H9 (cell line): ENCODE measurements around the gene EFNA5. TPM values are rescaled to one million over a fixed set of nuclear protein-coding genes. Genes with fewer than 3 reads are reported as not detected.
A peak's percentile ranks its signal among the peaks of the same experiment; 100 is the strongest.

Source experiments
- DNase-seq: peaks from one replicate; pipeline ENCODE4 v3.0.0-alpha.2; 2017
- H2AFZ ChIP-seq: one replicate; pipeline ENCODE4 v1.6.1; 2013; ENCODE audit warnings: mild to moderate bottlenecking, low read length, control low read depth, moderate library complexity
- H2AK5ac ChIP-seq: 2 replicates; pipeline ENCODE4 v1.6.1; 2013; ENCODE audit warnings: low read length, control low read depth, mixed read lengths; ENCODE audit not compliant: insufficient read length
- H2BK120ac ChIP-seq: one replicate; pipeline ENCODE4 v1.6.1; 2013; ENCODE audit warnings: low read depth, mild to moderate bottlenecking, low read length, control low read depth, inconsistent platforms; ENCODE audit not compliant: poor library complexity, severe bottlenecking
- H2BK12ac ChIP-seq: 2 replicates; pipeline ENCODE4 v1.6.1; 2013; ENCODE audit warnings: low read length, control low read depth, mixed read lengths, low read depth; ENCODE audit not compliant: insufficient read length
- H2BK15ac ChIP-seq: 2 replicates; pipeline ENCODE4 v1.6.1; 2013; ENCODE audit warnings: low read depth, low read length, control low read depth
- H2BK20ac ChIP-seq: one replicate; pipeline ENCODE4 v1.6.1; 2013; ENCODE audit warnings: low read depth, mild to moderate bottlenecking, low read length, control low read depth, inconsistent platforms; ENCODE audit not compliant: poor library complexity, severe bottlenecking
- H2BK5ac ChIP-seq: 2 replicates; pipeline ENCODE4 v1.6.1; 2013; ENCODE audit warnings: low read length, control low read depth, mixed read lengths; ENCODE audit not compliant: insufficient read length
- H3K14ac ChIP-seq: 2 replicates; pipeline ENCODE4 v1.6.1; 2013; ENCODE audit warnings: low read length, control low read depth; ENCODE audit not compliant: insufficient read depth
- H3K18ac ChIP-seq: 2 replicates; pipeline ENCODE4 v1.6.1; 2013; ENCODE audit warnings: low read depth, mild to moderate bottlenecking, mixed read lengths, low read length, control low read depth; ENCODE audit not compliant: insufficient read length
- H3K23ac ChIP-seq: 2 replicates; pipeline ENCODE4 v1.6.1; 2013; ENCODE audit warnings: low read length, control low read depth, mixed read lengths, low read depth; ENCODE audit not compliant: insufficient read length
- H3K23me2 ChIP-seq: 2 replicates; pipeline ENCODE4 v1.6.1; 2013; ENCODE audit warnings: low read depth, mild to moderate bottlenecking, mixed read lengths, low read length, control low read depth; ENCODE audit not compliant: insufficient read length, poor library complexity, severe bottlenecking
- H3K27ac ChIP-seq: 2 replicates; pipeline ENCODE4 v1.5.1; 2013; ENCODE audit warnings: low read length, control low read depth, mixed read lengths, low read depth; ENCODE audit not compliant: insufficient read length
- H3K27me3 ChIP-seq: 2 replicates; pipeline ENCODE4 v1.6.1; 2013; ENCODE audit warnings: low read length, control low read depth, inconsistent platforms; ENCODE audit not compliant: insufficient read depth
- H3K4ac ChIP-seq: 2 replicates; pipeline ENCODE4 v1.6.1; 2013; ENCODE audit warnings: low read depth, mild to moderate bottlenecking, control low read depth, inconsistent platforms, low read length, moderate library complexity
- H3K4me1 ChIP-seq: 2 replicates; pipeline ENCODE4 v1.6.1; 2013; ENCODE audit warnings: low read length, control low read depth, inconsistent platforms; ENCODE audit not compliant: insufficient read depth
- H3K4me2 ChIP-seq: 2 replicates; pipeline ENCODE4 v1.6.1; 2013; ENCODE audit warnings: low read length, control low read depth, mixed read lengths; ENCODE audit not compliant: insufficient read length, insufficient read depth
- H3K56ac ChIP-seq: 2 replicates; pipeline ENCODE4 v1.6.1; 2013; ENCODE audit warnings: low read depth, mild to moderate bottlenecking, mixed read lengths, low read length, control low read depth; ENCODE audit not compliant: insufficient read length
- H3K79me1 ChIP-seq: 2 replicates; pipeline ENCODE4 v1.6.1; 2013; ENCODE audit warnings: low read depth, mild to moderate bottlenecking, moderate library complexity, low read length, control low read depth, inconsistent platforms; ENCODE audit not compliant: insufficient read depth, poor library complexity, severe bottlenecking
- H3K79me2 ChIP-seq: 2 replicates; pipeline ENCODE4 v1.6.1; 2013; ENCODE audit warnings: low read length, control low read depth, inconsistent platforms; ENCODE audit not compliant: insufficient read depth
- H3K9ac ChIP-seq: 2 replicates; pipeline ENCODE4 v1.6.1; 2013; ENCODE audit warnings: low read length, control low read depth, mixed read lengths; ENCODE audit not compliant: insufficient read length; ENCODE audit errors: extremely low read depth
- H3K9me3 ChIP-seq: one replicate; pipeline ENCODE4 v1.6.1; 2013; ENCODE audit warnings: low read depth, low read length, inconsistent platforms; ENCODE audit not compliant: control insufficient read depth
- H3T11ph ChIP-seq: one replicate; pipeline ENCODE4 v1.6.1; 2013; ENCODE audit warnings: mild to moderate bottlenecking, low read length, control low read depth, inconsistent platforms
- H4K20me1 ChIP-seq: one replicate; pipeline ENCODE4 v1.6.1; 2013; ENCODE audit not compliant: control insufficient read depth, insufficient read length, insufficient read depth
- H4K5ac ChIP-seq: 2 replicates; pipeline ENCODE4 v1.6.1; 2013; ENCODE audit warnings: low read depth, mild to moderate bottlenecking, mixed read lengths, low read length, control low read depth; ENCODE audit not compliant: insufficient read length
- H4K8ac ChIP-seq: replicated peaks from 2 replicates; pipeline ENCODE4 v1.6.1; 2013; ENCODE audit warnings: low read length, control low read depth, mixed read lengths, low read depth; ENCODE audit not compliant: insufficient read length
- H4K91ac ChIP-seq: 2 replicates; pipeline ENCODE4 v1.6.1; 2013; ENCODE audit warnings: low read depth, mild to moderate bottlenecking, moderate library complexity, mixed read lengths, low read length, control low read depth; ENCODE audit not compliant: insufficient read length
- H3K27ac Mint-ChIP-seq, 3 experiments: 2 replicates in 2 of 3; 3 replicates in 1 of 3; pipeline ENCODE4 v1.8.0; 2020 to 2021; ENCODE audit warnings: mixed read lengths in 3 of 3, mild to moderate bottlenecking in 1 of 3, moderate library complexity in 1 of 3
- H3K27me3 Mint-ChIP-seq: 2 replicates; pipeline ENCODE4 v1.8.0; 2021; ENCODE audit warnings: low read depth, mild to moderate bottlenecking, moderate library complexity, mixed read lengths
- H3K36me3 Mint-ChIP-seq, 3 experiments: 2 replicates in 2 of 3; 3 replicates in 1 of 3; pipeline ENCODE4 v1.8.0; 2020 to 2021; ENCODE audit warnings: low read depth in 3 of 3, mixed read lengths in 3 of 3; ENCODE audit not compliant: insufficient read depth in 1 of 3
- H3K4me1 Mint-ChIP-seq, 2 experiments: 2 replicates each; pipeline ENCODE4 v1.8.0; 2020; ENCODE audit warnings: mixed read lengths in 2 of 2
- H3K4me3 Mint-ChIP-seq, 2 experiments: 2 replicates in 1 of 2; 3 replicates in 1 of 2; pipeline ENCODE4 v1.8.0; 2020 to 2021; ENCODE audit warnings: mild to moderate bottlenecking in 2 of 2, mixed read lengths in 2 of 2, moderate library complexity in 1 of 2
- H3K9me3 Mint-ChIP-seq, 2 experiments: 2 replicates in 1 of 2; 3 replicates in 1 of 2; pipeline ENCODE4 v1.8.0; 2020; ENCODE audit warnings: mild to moderate bottlenecking in 2 of 2, mixed read lengths in 2 of 2, moderate library complexity in 1 of 2
- WGBS: extraction: QIAGEN DNeasy Blood & Tissue Kit; methylation state at CpG from one replicate; pipeline ENCODE4 v1.1.7; 2013; ENCODE audit warnings: missing lambda C conversion rate, low lambda C conversion rate, mixed read lengths; ENCODE audit not compliant: insufficient read length; ENCODE audit errors: extremely low coverage; 5-methylcytosine and 5-hydroxymethylcytosine counted together
- total RNA-seq: library from RNA; stranded (reverse); gene quantifications from 2 replicates; pipeline ENCODE4 v1.2.1, GENCODE V29; 2021
- TF ChIP-seq, protein P1 (sequence below): fragments of 200-600 bp; sonication (generic); conservative IDR thresholded peaks from 3 replicates; pipeline ENCODE4 v1.8.0; 2021; ENCODE audit warnings: antibody characterized with exemption, mild to moderate bottlenecking

Gene EFNA5
- total RNA-seq, 1 experiment from 2014 or later = 20.4 TPM

DNA sequence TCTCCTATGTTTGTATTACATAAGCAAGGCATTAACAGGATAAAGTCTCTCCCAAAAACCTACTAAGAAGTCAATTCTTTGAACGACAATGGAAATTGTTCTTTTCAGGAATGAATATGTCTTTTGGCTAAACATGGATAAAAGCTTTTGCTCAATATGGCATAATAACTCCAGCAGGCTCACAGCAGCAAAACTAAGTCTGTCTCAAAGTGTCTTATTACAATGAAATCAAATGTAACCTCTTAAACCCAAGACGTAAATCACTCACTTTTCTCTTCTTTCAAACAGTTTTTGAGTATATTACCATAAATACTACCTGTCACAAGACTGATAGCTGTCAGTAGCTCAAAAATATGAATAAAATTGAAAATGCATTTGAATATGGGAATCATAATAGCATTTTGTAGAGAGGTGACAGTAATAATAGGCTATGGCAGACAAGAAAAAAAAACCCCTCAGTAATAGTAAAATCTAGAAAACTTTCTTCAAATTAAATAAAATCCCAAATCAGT is 41.7 kb upstream of the EFNA5 start:
- Mint-ChIP-seq H3K4me3 (no peak overlapping the region), H3K27me3 (no peaks in the 10 kb centered on the region), H3K9me3 (peaks cover 13 to 15% of the 10 kb centered on the region in 2 experiments; a peak in 4 of 5 replicates), H3K4me1 (peaks cover 12 to 13% of the 10 kb centered on the region in 2 experiments; a peak in 3 of 4 replicates), H3K27ac (0 out of 7 replicates have a peak overlapping the region, but pooled peaks of 1 of the 3 experiments have one; percentile 26), H3K36me3 (peaks cover 0 to 12% (median 3%) of the 10 kb centered on the region in 3 experiments; a peak in 5 of 7 replicates)
- H3K9me3 ChIP-seq = no peaks in the 10 kb centered on the region
- no peak overlapping the region for H3K4ac ChIP-seq
- no peak overlapping the region for H4K91ac ChIP-seq
- H3K18ac ChIP-seq = no peak overlapping the region
- no peak for DNase-seq
- H3K79me1 ChIP-seq = no peaks in the 10 kb centered on the region
- no peak overlapping the region for H2BK15ac ChIP-seq
- H3K4me2 ChIP-seq = no peak overlapping the region
- no peak overlapping the region for H3K56ac ChIP-seq
- H3K4me1 ChIP-seq = no peaks in the 10 kb centered on the region
- H4K20me1 ChIP-seq = no peaks in the 10 kb centered on the region
- H2BK12ac ChIP-seq = no peak overlapping the region
- H3K27ac ChIP-seq = no peak overlapping the region
- no CpG with 5 or more reads among the region's 2 CpGs for WGBS
- no peak overlapping the region for H3K14ac ChIP-seq
- H4K8ac ChIP-seq = no peak overlapping the region
- no peak overlapping the region for H2AFZ ChIP-seq
- no peak overlapping the region for H2BK5ac ChIP-seq
- no peak overlapping the region for H3K23ac ChIP-seq
- H4K5ac ChIP-seq = no peak overlapping the region
- no peak overlapping the region for H3T11ph ChIP-seq
- no peak overlapping the region for H3K9ac ChIP-seq
- H2AK5ac ChIP-seq = no peak overlapping the region
- H3K23me2 ChIP-seq = no peaks in the 10 kb centered on the region
- no peaks in the 10 kb centered on the region for H3K27me3 ChIP-seq
- H2BK20ac ChIP-seq = no peak overlapping the region
- TF ChIP-seq, protein P1, sequence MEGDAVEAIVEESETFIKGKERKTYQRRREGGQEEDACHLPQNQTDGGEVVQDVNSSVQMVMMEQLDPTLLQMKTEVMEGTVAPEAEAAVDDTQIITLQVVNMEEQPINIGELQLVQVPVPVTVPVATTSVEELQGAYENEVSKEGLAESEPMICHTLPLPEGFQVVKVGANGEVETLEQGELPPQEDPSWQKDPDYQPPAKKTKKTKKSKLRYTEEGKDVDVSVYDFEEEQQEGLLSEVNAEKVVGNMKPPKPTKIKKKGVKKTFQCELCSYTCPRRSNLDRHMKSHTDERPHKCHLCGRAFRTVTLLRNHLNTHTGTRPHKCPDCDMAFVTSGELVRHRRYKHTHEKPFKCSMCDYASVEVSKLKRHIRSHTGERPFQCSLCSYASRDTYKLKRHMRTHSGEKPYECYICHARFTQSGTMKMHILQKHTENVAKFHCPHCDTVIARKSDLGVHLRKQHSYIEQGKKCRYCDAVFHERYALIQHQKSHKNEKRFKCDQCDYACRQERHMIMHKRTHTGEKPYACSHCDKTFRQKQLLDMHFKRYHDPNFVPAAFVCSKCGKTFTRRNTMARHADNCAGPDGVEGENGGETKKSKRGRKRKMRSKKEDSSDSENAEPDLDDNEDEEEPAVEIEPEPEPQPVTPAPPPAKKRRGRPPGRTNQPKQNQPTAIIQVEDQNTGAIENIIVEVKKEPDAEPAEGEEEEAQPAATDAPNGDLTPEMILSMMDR = no peak
- no peaks in the 10 kb centered on the region for H3K79me2 ChIP-seq
- H2BK120ac ChIP-seq = no peak overlapping the region
